K562 (cell line): ENCODE data around the gene COQ10B. TPM values are rescaled to one million over a fixed set of nuclear protein-coding genes. Genes with fewer than 3 reads are reported as not detected.

ENCODE experiments used
- ARID2 ChIP-seq: fragments of 450-650 bp; IDR thresholded peaks from 2 replicates; pipeline ENCODE4 v1.6.1; 2017; ENCODE audit warnings: antibody characterized with exemption, mild to moderate bottlenecking
- BACH1 ChIP-seq: fragments of 200-800 bp; sonication (Bioruptor generic); IDR thresholded peaks from 2 replicates; pipeline ENCODE4 v1.6.1; 2016; ENCODE audit warnings: missing genetic modification characterization, missing compliant biosample characterization
- GABPB1 ChIP-seq: sonication (generic); formaldehyde crosslinking; IDR thresholded peaks from 2 replicates; pipeline ENCODE4 v1.8.0; 2022; ENCODE audit warnings: mild to moderate bottlenecking, missing genetic modification reagents
- GABPB2 ChIP-seq: fragments of 250-450 bp; sonication (Bioruptor Pico); conservative IDR thresholded peaks from 2 replicates; pipeline ENCODE4 v1.5.1; 2021; ENCODE audit warnings: mild to moderate bottlenecking
- MBD2 ChIP-seq: sonication (generic); IDR thresholded peaks from 2 replicates; pipeline ENCODE4 v1.6.1; 2016; ENCODE audit warnings: low read depth, borderline replicate concordance
- SP2 ChIP-seq: IDR thresholded peaks from 2 replicates; pipeline ENCODE4 v1.6.1; 2011; ENCODE audit warnings: mild to moderate bottlenecking, low read depth, low read length, moderate library complexity; ENCODE audit not compliant: poor library complexity, severe bottlenecking; ENCODE audit errors: extremely low read depth
- STAT5A ChIP-seq: IDR thresholded peaks from 2 replicates; pipeline ENCODE4 v1.6.1; 2012; ENCODE audit warnings: low read length, inconsistent platforms, borderline replicate concordance
- SUPT5H ChIP-seq: fragments of 450-650 bp; IDR thresholded peaks from 2 replicates; pipeline ENCODE4 v1.6.1; 2016
- TAF7 ChIP-seq: fragments of 450-650 bp; IDR thresholded peaks from 2 replicates; pipeline ENCODE4 v1.6.1; 2016; ENCODE audit warnings: missing genetic modification characterization, missing compliant biosample characterization
- TCF3 ChIP-seq: sonication (generic); formaldehyde crosslinking; IDR thresholded peaks from 2 replicates; pipeline ENCODE4 v1.4.0; 2020; ENCODE audit warnings: mild to moderate bottlenecking, missing genetic modification reagents
- polyA plus RNA-seq, 8 experiments: library from polyadenylated mRNA; depleted of rRNA in 4 of 8; stranded (reverse) in 5 of 8; unstranded in 3 of 8; fragments of >200 nt; fragmentation: Nextera tagmentation in 2 of 8; fragmentation: Illumina TruSeq in 1 of 8; extraction: Ambion mirVana in 2 of 8; extraction: Trizol in 1 of 8; gene quantifications; 2 replicates each; pipeline versions ENCODE4 v1.2.1 to v1.2.3, GENCODE V29; 2011 to 2014; ENCODE audit warnings: inconsistent platforms in 1 of 8, missing spikeins in 1 of 8
- total RNA-seq, 7 experiments: library from RNA; depleted of rRNA in 6 of 7; stranded (reverse); fragments of >200 nt in 6 of 7; fragmentation: Illumina TruSeq in 2 of 7; extraction: Trizol in 2 of 7; gene quantifications; 2 replicates each; pipeline versions ENCODE4 v1.2.1 to v1.2.3, GENCODE V29; 2011 to 2021; ENCODE audit warnings: low replicate concordance in 1 of 7
- TF ChIP-seq, protein P1 (sequence below): fragments of 450-650 bp; IDR thresholded peaks from 2 replicates; pipeline ENCODE4 v1.6.1; 2016; ENCODE audit warnings: mild to moderate bottlenecking, moderate library complexity
- TF ChIP-seq, protein P2 (sequence below): fragments of 250-450 bp; sonication (Bioruptor Pico); IDR thresholded peaks from 2 replicates; pipeline ENCODE4 v1.4.0; 2020; ENCODE audit warnings: mild to moderate bottlenecking, moderate library complexity
- TF ChIP-seq, protein P3 (sequence below), 2 experiments: fragments of 200-800 bp in 1 of 2; sonication (Bioruptor generic) in 1 of 2; sonication (generic) in 1 of 2; formaldehyde crosslinking in 1 of 2; IDR thresholded peaks in 1 of 2; conservative IDR thresholded peaks in 1 of 2; 2 replicates each; pipeline versions ENCODE4 v1.5.0 to v1.6.1; 2016 to 2020; ENCODE audit warnings: missing compliant biosample characterization in 1 of 2, missing genetic modification characterization in 1 of 2, missing genetic modification reagents in 1 of 2

COQ10B gene
- total and polyA plus RNA-seq, 9 of the 15 experiments (the other 6 are each of a cell fraction or from before 2014, with no cell fraction given) = 3.1 to 13.1 (median 7.7) TPM

DNA sequence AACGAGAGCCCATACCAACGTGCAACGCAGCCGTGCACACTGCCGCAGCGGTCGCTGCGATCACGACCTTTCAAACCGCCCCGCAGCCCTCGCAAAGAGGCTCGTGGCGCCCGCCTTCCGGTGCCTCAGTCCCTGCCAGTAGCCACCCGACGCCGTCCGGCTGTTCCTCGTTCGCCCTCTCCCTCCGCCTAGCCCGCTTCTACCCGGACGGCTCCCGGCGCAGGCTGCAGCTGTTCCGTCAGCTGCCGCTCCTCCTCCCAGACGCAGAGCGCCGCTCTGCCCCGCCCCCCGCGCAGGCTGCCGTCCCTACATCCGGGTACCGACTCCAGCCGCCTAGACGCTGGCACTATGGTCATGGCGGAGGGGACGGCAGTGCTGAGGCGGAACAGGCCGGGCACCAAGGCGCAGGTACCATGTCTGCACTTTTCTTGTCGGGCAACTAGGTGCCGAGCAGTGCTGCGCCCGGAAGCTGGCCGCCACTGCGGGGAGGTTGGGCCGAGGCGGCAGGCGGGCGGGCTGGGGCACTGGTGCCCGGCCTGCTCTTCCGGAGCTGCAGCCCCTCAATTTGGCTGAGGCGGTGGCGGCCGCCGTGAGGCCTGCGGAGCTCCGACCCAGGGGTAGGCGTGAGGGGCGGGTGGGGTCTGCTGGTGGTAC is 62.5 kb downstream of the COQ10B start, which contains the start of gene MOB4 (continued):
- TF ChIP-seq, protein P1, sequence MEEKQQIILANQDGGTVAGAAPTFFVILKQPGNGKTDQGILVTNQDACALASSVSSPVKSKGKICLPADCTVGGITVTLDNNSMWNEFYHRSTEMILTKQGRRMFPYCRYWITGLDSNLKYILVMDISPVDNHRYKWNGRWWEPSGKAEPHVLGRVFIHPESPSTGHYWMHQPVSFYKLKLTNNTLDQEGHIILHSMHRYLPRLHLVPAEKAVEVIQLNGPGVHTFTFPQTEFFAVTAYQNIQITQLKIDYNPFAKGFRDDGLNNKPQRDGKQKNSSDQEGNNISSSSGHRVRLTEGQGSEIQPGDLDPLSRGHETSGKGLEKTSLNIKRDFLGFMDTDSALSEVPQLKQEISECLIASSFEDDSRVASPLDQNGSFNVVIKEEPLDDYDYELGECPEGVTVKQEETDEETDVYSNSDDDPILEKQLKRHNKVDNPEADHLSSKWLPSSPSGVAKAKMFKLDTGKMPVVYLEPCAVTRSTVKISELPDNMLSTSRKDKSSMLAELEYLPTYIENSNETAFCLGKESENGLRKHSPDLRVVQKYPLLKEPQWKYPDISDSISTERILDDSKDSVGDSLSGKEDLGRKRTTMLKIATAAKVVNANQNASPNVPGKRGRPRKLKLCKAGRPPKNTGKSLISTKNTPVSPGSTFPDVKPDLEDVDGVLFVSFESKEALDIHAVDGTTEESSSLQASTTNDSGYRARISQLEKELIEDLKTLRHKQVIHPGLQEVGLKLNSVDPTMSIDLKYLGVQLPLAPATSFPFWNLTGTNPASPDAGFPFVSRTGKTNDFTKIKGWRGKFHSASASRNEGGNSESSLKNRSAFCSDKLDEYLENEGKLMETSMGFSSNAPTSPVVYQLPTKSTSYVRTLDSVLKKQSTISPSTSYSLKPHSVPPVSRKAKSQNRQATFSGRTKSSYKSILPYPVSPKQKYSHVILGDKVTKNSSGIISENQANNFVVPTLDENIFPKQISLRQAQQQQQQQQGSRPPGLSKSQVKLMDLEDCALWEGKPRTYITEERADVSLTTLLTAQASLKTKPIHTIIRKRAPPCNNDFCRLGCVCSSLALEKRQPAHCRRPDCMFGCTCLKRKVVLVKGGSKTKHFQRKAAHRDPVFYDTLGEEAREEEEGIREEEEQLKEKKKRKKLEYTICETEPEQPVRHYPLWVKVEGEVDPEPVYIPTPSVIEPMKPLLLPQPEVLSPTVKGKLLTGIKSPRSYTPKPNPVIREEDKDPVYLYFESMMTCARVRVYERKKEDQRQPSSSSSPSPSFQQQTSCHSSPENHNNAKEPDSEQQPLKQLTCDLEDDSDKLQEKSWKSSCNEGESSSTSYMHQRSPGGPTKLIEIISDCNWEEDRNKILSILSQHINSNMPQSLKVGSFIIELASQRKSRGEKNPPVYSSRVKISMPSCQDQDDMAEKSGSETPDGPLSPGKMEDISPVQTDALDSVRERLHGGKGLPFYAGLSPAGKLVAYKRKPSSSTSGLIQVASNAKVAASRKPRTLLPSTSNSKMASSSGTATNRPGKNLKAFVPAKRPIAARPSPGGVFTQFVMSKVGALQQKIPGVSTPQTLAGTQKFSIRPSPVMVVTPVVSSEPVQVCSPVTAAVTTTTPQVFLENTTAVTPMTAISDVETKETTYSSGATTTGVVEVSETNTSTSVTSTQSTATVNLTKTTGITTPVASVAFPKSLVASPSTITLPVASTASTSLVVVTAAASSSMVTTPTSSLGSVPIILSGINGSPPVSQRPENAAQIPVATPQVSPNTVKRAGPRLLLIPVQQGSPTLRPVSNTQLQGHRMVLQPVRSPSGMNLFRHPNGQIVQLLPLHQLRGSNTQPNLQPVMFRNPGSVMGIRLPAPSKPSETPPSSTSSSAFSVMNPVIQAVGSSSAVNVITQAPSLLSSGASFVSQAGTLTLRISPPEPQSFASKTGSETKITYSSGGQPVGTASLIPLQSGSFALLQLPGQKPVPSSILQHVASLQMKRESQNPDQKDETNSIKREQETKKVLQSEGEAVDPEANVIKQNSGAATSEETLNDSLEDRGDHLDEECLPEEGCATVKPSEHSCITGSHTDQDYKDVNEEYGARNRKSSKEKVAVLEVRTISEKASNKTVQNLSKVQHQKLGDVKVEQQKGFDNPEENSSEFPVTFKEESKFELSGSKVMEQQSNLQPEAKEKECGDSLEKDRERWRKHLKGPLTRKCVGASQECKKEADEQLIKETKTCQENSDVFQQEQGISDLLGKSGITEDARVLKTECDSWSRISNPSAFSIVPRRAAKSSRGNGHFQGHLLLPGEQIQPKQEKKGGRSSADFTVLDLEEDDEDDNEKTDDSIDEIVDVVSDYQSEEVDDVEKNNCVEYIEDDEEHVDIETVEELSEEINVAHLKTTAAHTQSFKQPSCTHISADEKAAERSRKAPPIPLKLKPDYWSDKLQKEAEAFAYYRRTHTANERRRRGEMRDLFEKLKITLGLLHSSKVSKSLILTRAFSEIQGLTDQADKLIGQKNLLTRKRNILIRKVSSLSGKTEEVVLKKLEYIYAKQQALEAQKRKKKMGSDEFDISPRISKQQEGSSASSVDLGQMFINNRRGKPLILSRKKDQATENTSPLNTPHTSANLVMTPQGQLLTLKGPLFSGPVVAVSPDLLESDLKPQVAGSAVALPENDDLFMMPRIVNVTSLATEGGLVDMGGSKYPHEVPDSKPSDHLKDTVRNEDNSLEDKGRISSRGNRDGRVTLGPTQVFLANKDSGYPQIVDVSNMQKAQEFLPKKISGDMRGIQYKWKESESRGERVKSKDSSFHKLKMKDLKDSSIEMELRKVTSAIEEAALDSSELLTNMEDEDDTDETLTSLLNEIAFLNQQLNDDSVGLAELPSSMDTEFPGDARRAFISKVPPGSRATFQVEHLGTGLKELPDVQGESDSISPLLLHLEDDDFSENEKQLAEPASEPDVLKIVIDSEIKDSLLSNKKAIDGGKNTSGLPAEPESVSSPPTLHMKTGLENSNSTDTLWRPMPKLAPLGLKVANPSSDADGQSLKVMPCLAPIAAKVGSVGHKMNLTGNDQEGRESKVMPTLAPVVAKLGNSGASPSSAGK = peak; percentile 91
- TF ChIP-seq, protein P2, sequence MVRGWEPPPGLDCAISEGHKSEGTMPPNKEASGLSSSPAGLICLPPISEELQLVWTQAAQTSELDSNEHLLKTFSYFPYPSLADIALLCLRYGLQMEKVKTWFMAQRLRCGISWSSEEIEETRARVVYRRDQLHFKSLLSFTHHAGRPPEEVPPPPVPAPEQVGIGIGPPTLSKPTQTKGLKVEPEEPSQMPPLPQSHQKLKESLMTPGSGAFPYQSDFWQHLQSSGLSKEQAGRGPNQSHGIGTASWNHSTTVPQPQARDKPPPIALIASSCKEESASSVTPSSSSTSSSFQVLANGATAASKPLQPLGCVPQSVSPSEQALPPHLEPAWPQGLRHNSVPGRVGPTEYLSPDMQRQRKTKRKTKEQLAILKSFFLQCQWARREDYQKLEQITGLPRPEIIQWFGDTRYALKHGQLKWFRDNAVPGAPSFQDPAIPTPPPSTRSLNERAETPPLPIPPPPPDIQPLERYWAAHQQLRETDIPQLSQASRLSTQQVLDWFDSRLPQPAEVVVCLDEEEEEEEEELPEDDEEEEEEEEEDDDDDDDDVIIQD = no peak
- TF ChIP-seq, protein P3, sequence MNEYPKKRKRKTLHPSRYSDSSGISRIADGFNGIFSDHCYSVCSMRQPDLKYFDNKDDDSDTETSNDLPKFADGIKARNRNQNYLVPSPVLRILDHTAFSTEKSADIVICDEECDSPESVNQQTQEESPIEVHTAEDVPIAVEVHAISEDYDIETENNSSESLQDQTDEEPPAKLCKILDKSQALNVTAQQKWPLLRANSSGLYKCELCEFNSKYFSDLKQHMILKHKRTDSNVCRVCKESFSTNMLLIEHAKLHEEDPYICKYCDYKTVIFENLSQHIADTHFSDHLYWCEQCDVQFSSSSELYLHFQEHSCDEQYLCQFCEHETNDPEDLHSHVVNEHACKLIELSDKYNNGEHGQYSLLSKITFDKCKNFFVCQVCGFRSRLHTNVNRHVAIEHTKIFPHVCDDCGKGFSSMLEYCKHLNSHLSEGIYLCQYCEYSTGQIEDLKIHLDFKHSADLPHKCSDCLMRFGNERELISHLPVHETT (CRISPR knock-in tag; conservative IDR thresholded peaks at IDR 0.05 in 1 of 2, IDR thresholded peaks at IDR 0.05 in 1 of 2) = peak in 1 of 2 experiments; percentile 94; a peak in 2 of 4 replicates
- TF ChIP-seq SP2 = no peak
- TF ChIP-seq STAT5A = no peak
- peak; percentile 88 for TF ChIP-seq SUPT5H
- TF ChIP-seq GABPB1 (CRISPR knock-in tag) = peak; percentile 95
- TF ChIP-seq TCF3 (CRISPR knock-in tag) = 0 out of 2 replicates have a peak, but pooled peaks have one; percentile 4
- TF ChIP-seq BACH1 (tag) = no peak
- no peak for TF ChIP-seq GABPB2 (CRISPR knock-in tag)
- TF ChIP-seq MBD2 = peak; percentile 61; the same call in 1 of the 2 replicates
- no peak for TF ChIP-seq ARID2
- peak; percentile 75 for TF ChIP-seq TAF7 (tag)
